Panc1 (cell line): Measurements from ENCODE around the gene MITF. TPM values are rescaled to one million over a fixed set of nuclear protein-coding genes. Genes with fewer than 3 reads are reported as not detected.

Source experiments
- ATAC-seq: fragments of 200-7000 bp; cut with Tn5 transposase; 2 replicates; pipeline ENCODE4 v1.9.1; 2020; ENCODE audit warnings: mild to moderate bottlenecking, moderate library complexity
- BruUV-seq: library from RNA; stranded (reverse); fragments of 400-500 nt; replicated peaks from 2 replicates; lab custom pipeline; 2021; lab: Mats Ljungman, UMichigan
- CTCF ChIA-PET: fragments of 300-600 bp; sonication (Branson Sonifier 250); formaldehyde crosslinking; loops from one replicate; lab custom pipeline; 2022; ENCODE audit warnings: antibody characterized with exemption; lab: Charles Lee
- POLR2A ChIA-PET: fragments of 300-600 bp; sonication (Branson Sonifier 250); formaldehyde crosslinking; loops from one replicate; lab custom pipeline; 2022; ENCODE audit warnings: antibody characterized with exemption; lab: Charles Lee
- DNase-seq: peaks from one replicate; pipeline ENCODE4 v3.0.0-alpha.2; 2010; ENCODE audit warnings: low read depth, low spot score
- H3K27ac ChIP-seq: 2 replicates; pipeline ENCODE4 v1.5.1; 2011; ENCODE audit warnings: mild to moderate bottlenecking, low read length, inconsistent platforms
- H3K27me3 ChIP-seq: fragments of 200-500 bp; sonication (Bioruptor generic); 2 replicates; pipeline ENCODE4 v1.6.0; 2014; ENCODE audit warnings: low read length, inconsistent platforms; ENCODE audit not compliant: control insufficient read depth, insufficient read depth
- H3K36me3 ChIP-seq: fragments of 200-500 bp; sonication (Bioruptor generic); 2 replicates; pipeline ENCODE4 v1.5.1; 2014; ENCODE audit warnings: inconsistent platforms, mild to moderate bottlenecking, low read length, moderate library complexity; ENCODE audit not compliant: control insufficient read depth, insufficient read depth
- H3K4me1 ChIP-seq: 2 replicates; pipeline ENCODE4 v1.5.1; 2011; ENCODE audit warnings: inconsistent platforms, mild to moderate bottlenecking, low read length, moderate library complexity; ENCODE audit not compliant: control insufficient read depth, insufficient read depth
- H3K4me3 ChIP-seq, 2 experiments: 2 replicates each; pipeline ENCODE4 v1.5.1; 2011 to 2012; ENCODE audit warnings: low read depth in 2 of 2, low read length in 2 of 2, mild to moderate bottlenecking in 2 of 2, inconsistent platforms in 1 of 2, moderate library complexity in 1 of 2
- H3K9me3 ChIP-seq: fragments of 200-500 bp; sonication (Bioruptor generic); 2 replicates; pipeline ENCODE4 v1.5.1; 2014; ENCODE audit warnings: low read depth, mild to moderate bottlenecking, inconsistent platforms, low read length, moderate library complexity; ENCODE audit not compliant: control insufficient read depth, insufficient read depth
- CTCF ChIP-seq: fragments of 450-650 bp; IDR thresholded peaks from 2 replicates; pipeline ENCODE4 v1.5.1; 2017; ENCODE audit warnings: mild to moderate bottlenecking
- POLR2AphosphoS5 ChIP-seq: IDR thresholded peaks from 2 replicates; pipeline ENCODE4 v1.6.1; 2012; ENCODE audit warnings: mild to moderate bottlenecking, low read depth, low read length, moderate library complexity
- REST ChIP-seq, 2 experiments: IDR thresholded peaks; 2 replicates each; pipeline ENCODE4 v1.6.1; 2011 to 2012; ENCODE audit warnings: low read depth in 2 of 2, control low read depth in 1 of 2, low read length in 1 of 2, mild to moderate bottlenecking in 1 of 2, moderate library complexity in 1 of 2; ENCODE audit not compliant: insufficient read depth in 1 of 2
- SIN3A ChIP-seq: IDR thresholded peaks from 2 replicates; pipeline ENCODE4 v1.6.1; 2012; ENCODE audit warnings: low read depth, mild to moderate bottlenecking, low read length, moderate library complexity, borderline replicate concordance; ENCODE audit not compliant: insufficient read depth
- TCF7L2 ChIP-seq: IDR thresholded peaks from 2 replicates; pipeline ENCODE4 v1.6.1; 2011; ENCODE audit warnings: mild to moderate bottlenecking, low read depth, low read length, inconsistent platforms
- in situ Hi-C: cut with HindIII; loops from 2 replicates; pipeline ENCODE4 v1.10.0; 2016; ENCODE audit warnings: low sequenced_read_pairs, low pct_unique_long_range_greater_than_20kb
- intact Hi-C: fragments of 100-400 bp; cut with micrococcal nuclease; formaldehyde crosslinking; loops from one replicate; pipeline ENCODE4 v1.10.0; 2022; ENCODE audit not compliant: unreplicated experiment
- total RNA-seq: library from RNA; stranded (reverse); gene quantifications from one replicate; pipeline ENCODE4 v1.2.1, GENCODE V29; 2021; ENCODE audit not compliant: unreplicated experiment

Gene MITF
- total RNA-seq, 1 experiment from 2014 or later: 10.8 TPM

GRCh38 chr3:69719587-69720122 lies 19.6 kb upstream of the MITF start:
- no peak overlapping the region for H3K4me3 ChIP-seq
- CTCF ChIA-PET: no interaction called here
- POLR2A ChIA-PET: no interaction called here
- H3K9me3 ChIP-seq: no peaks in the 10 kb centered on the region
- no peak for ATAC-seq
- BruUV-seq: no TSS peak
- H3K27me3 ChIP-seq: no peaks in the 10 kb centered on the region
- DNase-seq: no peak
- no peaks in the 10 kb centered on the region for H3K36me3 ChIP-seq
- in situ Hi-C loops: no loop called here
- no peaks in the 10 kb centered on the region for H3K4me1 ChIP-seq
- H3K27ac ChIP-seq: no peak overlapping the region
- TF ChIP-seq SIN3A: no peak
- TF ChIP-seq TCF7L2: no peak
- TF ChIP-seq REST (IDR thresholded peaks at IDR 0.05; ENCODE audit: insufficient read depth in 1 of 2, low read depth in 2 of 2, low read length in 1 of 2): no peak
- no peak for TF ChIP-seq POLR2AphosphoS5
- no peak for TF ChIP-seq CTCF
- intact Hi-C loops: no loop called here

GRCh38 chr3:69720824-69721223 lies 18.4 kb upstream of the MITF start:
- intact Hi-C loops: no loop called here
- BruUV-seq: no TSS peak
- no peaks in the 10 kb centered on the region for H3K36me3 ChIP-seq
- TF ChIP-seq TCF7L2 (no peak), POLR2AphosphoS5 (no peak), CTCF (no peak), REST (IDR thresholded peaks at IDR 0.05; ENCODE audit: insufficient read depth in 1 of 2, low read depth in 2 of 2, low read length in 1 of 2) (no peak), SIN3A (no peak)
- ChIA-PET CTCF (no interaction called here), POLR2A (no interaction called here)
- H3K4me1 ChIP-seq: no peaks in the 10 kb centered on the region
- H3K9me3 ChIP-seq: no peaks in the 10 kb centered on the region
- in situ Hi-C loops: no loop called here
- ATAC-seq (no peak), DNase-seq (no peak)
- H3K27me3 ChIP-seq: no peaks in the 10 kb centered on the region
- H3K27ac ChIP-seq: no peak overlapping the region
- H3K4me3 ChIP-seq: no peak overlapping the region
